OCI-M2 (cell line): ENCODE data around the gene MVD.

Source experiments
- DNase-seq: peaks from one replicate; lab custom pipeline; 2025; ENCODE audit not compliant: unreplicated experiment; lab: John Stamatoyannopoulos, UW

Gene MVD

DNA sequence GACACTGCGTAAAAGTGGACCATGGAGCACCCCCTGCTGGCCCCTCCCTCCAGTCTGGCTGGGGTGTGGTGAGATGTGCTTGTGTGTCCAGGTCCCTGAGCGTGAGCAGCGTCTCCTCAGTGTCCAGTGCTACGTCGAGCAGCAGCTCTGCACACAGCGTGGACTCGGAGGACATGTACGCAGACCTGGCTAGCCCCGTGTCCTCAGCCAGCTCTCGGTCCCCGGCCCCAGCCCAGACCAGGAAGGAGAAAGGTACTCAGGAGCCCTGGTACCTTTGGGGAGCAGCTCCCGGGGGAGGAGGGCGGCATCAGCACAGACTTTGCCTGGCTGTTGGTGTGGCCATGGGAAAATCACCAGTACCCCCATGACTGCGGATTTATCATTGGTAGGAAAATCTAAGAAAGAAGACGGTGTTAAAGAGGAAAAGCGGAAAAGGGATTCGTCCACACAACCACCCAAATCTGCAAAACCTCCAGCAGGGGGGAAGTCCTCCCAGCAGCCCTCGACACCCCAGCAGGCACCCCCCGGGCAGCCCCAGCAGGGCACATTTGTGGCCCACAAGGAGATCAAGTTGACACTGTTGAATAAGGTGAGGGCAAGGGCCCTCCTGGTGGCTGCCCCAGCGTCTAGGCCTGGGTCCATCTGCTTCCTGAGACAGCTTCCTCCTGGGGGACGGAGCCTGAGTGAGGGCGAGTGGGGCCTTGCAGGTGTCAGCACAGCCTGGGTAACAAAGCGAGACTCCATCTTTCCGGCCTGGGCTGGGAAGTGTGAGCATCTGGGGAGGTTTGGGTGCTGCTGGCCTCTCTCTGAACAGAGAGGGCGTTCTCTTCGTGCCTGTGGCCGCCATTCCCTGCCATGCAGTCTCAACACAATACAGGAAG is 35.1 kb downstream of the MVD start:
- no peak for DNase-seq

DNA sequence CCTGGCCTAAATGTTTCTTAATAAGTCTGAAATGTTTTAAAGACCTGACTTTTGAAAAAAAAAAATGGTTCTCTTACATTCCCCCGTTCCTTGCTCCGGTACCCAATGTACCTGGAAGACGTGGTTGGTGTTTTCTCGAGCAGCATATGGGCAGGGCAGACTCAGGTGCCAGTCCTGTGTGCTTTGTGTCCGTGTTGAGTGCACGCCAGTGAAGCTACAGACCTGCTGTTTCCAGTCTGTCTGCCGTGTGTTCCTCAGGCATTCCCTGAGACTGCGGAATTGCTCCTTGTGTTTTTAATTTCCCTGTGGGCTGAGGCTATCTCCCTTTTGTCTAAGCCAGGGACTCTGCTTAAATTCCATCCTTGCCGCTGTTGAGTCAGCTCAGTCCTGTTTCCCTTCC is 36.2 kb downstream of the MVD start:
- no peak for DNase-seq

DNA sequence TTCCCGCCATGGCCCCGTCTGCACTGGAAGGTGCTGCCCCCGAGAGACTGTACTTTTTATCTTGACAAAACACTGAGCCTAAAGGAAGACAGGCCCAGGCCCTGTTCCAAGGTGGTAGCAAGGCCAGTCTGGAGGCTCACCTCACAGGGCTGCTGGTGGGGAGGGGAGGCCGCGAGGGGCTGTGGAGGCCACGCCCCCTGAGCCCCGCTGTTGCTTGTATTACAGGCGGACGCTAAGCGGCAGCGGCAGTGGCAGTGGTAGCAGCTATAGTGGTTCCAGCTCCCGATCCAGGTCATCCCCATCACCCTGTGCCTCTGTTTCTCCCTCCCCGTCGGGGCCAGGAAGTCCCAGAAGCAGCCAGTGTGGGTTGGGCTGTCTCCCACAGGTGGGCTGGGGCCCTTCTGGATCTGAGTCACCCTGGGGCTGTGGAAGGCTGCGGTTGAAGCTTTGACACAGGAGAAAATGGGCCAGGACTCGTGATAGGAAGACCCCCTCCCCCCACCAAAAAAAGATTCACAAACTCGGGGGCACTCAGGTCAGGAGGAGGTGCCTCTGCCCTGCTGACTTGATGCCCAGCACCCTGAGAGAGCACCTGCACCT is 37.8 kb downstream of the MVD start:
- DNase-seq, result no peak

DNA sequence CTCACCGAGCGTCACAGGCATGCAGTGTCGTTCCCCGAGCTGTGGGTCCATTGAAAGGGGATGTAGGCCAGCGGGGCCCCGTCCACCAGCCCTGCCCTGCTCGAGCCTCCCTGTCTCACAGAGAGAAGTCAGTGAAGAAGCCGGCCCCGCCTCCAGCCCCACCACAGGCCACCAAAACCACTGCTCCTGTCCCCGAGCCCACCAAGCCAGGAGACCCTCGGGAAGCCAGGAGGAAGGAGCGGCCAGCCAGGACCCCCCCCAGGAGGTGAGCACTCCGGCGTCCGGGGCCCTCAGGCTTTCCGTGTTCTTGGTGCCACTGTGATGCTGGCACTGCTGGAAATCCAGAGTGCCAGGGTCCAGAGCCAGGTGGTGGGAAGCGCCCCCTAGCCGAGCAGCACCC is 38.4 kb downstream of the MVD start:
- no peak for DNase-seq

DNA sequence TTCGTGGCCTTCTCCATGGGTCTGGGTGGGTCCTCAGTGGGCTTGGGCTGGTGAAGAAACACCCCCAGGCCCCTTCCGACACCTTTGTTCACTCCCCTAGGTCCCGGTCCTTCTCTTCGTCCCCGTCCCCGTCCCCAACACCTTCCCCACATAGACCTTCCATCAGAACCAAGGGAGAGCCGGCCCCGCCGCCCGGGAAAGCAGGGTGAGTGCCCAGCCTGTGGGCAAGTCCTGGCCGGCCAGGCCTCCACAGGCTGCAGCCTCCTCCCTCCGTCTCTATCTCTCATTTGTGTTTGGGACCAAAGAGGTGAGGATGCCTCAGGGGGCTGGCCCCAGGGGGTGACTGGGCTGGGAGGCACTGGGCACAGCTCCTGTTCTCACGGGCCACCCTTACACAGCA is 39.0 kb downstream of the MVD start:
- no peak for DNase-seq

DNA sequence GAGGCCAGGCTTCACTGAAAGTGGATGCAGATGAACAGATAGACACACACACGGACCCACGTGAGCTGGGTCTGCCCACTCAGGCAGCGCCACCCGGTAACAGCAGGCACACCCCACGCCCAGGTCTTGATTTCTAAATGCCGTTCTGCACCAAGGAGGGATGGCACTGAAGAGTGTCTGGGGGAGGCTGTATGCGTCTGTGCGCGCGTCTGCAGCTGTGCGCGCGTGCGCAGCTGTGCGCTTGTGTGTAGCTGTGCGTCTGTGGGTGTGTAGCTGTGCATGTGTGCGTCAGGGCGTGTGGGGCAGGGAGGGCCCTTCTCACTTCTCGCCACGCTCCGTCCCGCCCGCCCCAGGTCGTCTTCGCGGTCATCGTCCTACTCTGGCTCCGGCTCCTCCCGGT is 40.0 kb downstream of the MVD start:
- no peak for DNase-seq

DNA sequence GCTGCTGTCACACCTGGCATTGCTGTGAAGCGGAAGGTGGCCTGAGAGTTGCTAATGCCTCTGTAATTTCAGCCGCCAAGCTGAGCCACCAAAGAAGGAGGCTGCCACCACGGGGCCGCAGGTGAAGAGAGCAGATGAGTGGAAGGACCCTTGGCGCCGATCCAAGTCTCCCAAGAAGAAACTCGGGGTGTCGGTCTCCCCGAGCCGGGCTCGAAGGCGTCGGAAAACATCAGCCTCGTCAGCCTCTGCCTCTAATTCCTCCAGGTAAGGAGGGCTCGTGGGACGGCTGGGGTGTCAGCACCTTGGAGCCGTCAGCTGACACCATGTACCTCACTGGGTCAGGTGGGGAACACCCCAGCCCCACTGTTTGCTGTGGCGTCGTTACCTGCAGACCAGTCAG is 40.8 kb downstream of the MVD start:
- no peak for DNase-seq

DNA sequence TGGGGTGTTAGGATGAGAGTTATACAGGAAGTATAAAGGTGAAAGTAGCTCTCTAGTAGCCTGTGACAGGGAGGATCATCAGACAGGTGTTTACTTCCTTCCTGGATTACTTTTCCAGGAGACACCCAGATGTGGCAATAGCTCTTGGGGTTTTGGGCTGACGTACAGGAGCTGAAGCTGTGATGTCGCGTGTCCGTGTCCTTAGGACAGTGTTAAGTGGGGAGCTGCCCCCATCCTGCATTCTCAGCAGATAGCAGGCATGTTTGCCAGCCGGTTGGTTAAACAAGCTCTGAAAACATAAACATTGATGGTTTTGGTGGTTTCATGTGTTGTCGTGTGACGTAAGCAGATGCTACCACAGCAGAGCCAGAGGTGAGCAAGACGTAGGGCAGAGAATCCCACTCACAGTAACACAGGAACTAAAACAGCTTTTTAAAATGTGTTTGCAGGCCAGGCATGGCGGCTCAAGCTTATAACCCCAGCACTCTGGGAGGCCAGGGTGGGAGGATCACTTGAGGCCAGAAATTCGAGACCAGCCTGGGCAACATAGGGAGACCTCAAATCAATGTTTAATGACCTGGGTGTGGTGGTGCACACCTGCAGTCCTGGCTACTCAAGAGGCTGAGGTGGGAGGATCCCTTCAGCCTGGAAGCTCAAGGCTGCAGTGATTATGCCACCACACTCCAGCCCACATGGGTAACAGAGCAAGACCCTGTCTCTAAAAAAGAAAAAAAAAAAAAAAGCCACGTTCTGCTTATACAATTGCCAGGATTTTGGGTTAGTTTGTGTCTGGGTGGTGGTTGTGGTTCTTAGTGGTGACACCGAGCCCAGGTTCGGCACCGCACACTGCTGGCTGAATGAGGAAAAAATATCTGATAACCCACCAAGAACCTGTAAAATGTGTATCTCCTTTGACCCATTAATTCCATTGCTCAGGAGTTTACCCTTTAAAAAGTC is 42.8 kb downstream of the MVD start:
- no peak for DNase-seq

DNA sequence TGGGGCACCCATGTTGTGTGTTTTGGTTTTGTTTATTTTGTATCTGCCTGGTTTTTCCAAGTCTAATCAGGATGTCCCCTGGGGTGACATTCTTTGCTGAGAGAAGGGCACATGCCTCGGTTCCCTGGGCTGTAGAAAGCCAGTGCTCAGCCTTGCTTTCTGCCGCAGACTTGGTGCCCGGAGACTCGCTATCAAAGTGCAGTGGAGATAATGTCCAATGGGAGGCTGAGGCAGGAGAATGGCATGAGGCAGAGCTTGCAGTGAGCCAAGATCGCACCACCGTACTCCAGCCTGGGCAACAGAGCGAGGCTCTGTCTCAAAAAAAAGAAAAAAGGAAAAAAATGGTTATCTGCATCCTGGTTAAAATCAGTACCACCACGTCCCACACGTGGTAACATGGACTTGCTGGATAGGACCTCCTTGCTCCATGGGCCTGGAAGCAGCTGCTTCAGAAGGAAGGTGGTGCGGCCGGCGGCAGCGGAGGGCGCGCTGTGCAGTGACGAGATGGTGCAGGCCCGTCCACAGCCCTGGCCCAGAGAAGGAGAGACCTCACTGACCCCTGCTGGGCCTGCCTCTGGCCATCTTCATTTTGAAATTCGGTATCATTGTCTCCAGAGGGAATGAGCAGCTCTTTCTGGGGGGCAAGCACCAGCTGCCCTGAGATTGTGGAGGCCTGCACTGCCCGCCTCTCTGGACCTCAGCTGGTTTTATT is 43.8 kb downstream of the MVD start:
- DNase-seq, result no peak

DNA sequence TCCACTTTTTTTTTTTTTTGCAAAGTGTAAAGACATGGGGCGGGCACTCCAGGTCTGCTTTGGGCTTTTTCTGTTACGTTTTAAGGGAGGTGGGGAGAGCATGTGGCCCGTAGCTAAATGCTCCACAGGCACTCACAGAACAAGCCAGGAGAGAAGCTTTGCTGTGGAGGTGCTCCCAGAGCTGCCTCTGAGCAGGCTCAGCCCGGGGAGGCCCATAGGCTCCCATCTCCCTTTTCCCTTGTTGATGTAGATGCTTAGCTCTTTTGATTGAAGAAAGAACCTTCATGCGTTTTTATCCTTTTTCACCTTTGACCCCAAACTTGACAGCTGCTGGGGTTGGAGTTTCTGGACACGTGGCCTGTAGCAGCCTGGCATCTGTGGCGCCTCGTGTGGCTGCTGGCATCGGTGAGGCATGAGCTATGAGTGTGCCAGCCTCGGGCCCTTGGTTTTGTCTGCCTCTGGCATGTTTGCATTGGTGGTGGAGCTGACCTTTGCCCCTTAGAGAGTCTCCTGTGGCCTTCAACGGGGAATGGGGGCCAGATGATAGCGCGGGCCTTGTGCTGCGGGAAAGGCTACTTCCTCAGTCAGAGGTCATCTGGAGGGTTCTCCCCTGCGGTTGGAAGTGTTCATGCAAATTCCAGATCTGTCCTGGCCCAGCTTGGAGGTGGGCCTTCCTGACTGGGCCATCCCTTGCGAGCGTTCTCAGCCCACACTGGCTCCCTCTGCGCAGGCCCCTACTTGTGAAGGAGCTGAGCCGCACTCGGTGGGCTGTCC is 44.5 kb downstream of the MVD start:
- no peak for DNase-seq

DNA sequence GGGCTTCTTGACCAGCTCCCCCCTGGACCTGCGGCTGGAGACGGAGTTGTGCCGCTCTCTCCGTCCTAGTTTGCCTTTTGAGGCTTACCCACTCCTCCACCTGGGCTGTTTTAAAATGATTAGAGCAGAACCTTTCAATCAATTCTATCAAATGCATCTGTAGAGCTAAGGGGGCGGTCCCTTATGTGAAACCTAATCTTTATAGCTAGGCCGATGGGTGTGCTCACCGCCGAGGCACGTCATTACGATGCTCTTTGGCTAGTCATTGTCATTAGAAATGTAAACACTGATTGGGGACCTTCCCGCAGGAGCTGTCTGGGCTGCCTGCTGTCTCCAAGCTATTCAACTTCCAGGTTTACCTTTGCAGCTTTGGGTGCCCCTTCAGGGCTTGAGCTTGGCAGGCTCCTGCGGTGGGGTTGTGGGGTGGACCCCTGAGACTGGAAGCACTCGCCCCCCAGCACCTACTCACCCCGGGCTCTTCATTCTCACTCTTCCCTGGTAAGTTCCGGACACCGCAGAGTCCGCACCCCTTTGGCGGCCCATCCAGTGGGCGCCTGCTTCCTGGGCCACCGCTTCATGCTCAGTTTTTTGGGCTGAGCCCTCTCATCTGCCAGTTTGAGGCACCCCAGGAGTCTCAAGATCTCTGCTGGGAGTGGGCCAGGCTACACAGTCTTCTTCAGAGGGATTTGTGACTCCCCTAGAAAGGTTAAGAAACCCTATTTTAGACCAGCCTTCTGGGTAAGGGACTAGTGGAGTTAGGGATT is 45.4 kb downstream of the MVD start:
- DNase-seq, result no peak

DNA sequence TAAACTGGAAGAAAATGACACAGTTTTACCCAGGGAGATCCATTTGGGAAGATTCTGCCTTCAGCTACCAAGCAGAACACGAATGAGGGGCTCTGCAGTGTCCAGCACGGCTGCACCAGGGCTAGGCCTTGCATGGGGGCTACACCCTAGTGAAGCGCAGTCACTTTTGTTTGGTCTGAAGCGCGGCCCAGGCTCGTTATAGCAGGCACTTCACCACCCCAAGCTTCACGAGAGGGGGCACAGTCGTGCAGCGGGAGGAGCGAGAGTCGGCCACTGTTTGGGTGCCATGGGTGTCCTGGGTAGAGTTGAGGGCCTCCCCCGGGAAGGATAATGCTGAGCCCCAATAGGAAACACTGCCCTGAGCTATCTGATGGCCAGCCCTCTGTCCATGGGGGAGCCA is 46.2 kb downstream of the MVD start:
- DNase-seq, result no peak

DNA sequence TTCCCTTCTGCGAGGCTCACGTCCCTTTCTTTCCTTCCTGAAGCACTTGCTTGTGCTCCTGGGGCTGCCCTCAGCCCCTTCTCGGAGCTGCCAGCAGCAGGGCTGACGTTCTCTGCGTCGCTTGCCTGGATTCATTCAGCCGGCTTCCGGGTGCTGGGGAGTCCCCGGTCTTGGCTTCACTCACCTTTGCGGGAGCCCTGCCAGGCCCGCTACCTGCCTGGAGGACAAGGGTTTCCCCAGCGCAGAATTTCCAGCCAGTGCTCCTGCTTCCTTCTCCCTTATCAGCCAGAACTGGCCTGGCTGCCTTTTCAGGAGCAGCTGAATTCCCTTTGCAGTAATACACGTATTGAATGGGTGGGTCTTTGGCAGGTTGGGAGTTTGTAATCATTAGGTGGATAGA is 46.6 kb downstream of the MVD start:
- DNase-seq, result no peak

DNA sequence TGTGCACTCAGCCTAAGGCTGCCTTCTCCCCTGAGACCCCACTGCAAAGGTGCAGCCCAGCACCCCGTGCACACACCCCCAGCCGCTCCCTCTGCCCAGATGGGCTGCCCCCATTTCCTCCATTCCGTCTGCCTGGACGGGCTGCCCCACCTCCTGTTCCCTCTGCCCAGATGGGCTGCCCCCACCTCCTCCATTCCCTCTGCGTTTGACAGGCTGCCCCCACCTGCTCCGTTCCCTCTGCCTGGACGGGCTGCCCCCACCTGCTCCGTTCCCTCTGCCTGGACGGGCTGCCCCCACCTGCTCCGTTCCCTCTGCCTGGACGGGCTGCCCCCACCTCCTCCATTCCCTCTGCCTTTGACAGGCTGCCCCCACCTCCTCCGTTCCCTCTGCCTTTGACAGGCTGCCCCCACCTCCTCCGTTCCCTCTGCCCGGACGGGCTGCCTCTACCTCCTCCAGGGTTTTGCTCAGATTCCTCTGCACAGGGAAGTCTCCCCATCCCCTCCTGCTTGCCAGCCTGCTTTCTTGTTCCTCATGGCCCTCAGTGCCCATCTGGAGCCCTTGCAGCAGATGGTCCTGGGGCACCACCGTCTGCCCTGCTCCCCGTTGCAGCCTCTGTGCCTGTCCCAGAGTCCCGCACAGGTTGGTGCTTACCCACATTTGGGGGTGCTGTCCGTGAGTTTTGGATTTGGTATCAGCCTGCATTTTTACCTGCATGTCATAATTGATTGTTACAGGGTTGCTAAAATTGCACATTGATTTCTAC is 47.9 kb downstream of the MVD start:
- DNase-seq, result no peak

DNA sequence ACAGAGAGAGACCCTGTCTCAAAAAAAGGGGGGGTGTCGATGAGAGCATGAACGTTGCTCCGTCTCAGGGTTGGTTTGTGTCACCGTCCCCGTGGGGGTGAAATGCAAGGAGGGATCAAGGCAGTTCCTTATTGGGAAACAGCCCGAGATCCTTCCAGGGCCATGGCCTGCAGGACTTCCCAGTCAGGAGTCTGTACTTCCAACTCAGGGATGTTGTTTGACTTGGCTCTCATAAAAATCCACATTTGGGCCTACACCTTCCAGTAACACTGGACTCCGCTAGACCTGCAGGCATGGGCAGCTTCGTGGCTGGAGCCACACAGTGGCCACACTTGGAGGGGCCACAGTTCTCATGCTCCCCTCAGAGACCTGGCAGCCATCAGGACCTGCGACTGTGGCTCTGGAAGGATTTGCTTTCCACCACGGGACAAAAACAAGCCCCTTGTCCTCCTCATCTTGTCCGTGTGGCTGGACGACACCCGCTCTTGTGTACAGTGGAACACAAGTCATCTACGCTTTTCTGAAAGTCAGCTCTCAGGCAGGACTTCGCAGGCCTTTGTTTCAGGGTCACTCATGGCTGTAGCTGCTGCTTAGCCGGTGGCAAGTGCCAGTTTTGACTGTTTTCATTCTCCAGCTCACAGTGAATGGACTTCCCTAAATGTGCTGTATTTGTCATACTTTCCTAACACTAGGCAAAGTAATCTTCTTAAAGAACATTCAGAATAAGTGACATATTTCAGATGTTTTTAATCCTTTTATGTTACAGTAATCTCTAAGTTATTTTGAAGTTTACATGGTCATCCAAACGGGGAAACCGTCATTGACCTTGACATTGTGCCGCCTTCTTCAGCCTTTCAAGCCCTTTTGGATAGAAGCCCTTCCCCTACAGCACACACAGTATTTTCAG is 48.7 kb downstream of the MVD start:
- no peak for DNase-seq

DNA sequence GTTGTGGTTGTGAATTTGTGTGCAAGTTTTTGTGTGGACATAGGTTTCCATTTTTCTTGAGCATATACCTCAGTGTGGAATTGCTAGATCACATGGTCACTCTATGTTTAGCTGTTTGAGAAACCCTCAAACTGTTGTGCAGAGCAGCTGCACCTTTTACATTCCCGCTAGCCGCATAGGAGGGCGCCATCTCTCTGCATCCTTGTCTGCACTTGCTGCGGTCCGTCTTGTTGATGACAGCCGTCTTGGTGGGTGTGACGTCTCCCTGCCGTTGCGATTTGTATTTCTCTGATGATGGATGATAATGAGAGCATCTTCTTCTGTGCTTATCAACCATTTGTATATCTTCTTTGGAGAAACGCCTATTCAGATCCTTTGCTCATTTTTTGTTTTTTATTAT is 49.6 kb downstream of the MVD start:
- DNase-seq, result no peak

DNA sequence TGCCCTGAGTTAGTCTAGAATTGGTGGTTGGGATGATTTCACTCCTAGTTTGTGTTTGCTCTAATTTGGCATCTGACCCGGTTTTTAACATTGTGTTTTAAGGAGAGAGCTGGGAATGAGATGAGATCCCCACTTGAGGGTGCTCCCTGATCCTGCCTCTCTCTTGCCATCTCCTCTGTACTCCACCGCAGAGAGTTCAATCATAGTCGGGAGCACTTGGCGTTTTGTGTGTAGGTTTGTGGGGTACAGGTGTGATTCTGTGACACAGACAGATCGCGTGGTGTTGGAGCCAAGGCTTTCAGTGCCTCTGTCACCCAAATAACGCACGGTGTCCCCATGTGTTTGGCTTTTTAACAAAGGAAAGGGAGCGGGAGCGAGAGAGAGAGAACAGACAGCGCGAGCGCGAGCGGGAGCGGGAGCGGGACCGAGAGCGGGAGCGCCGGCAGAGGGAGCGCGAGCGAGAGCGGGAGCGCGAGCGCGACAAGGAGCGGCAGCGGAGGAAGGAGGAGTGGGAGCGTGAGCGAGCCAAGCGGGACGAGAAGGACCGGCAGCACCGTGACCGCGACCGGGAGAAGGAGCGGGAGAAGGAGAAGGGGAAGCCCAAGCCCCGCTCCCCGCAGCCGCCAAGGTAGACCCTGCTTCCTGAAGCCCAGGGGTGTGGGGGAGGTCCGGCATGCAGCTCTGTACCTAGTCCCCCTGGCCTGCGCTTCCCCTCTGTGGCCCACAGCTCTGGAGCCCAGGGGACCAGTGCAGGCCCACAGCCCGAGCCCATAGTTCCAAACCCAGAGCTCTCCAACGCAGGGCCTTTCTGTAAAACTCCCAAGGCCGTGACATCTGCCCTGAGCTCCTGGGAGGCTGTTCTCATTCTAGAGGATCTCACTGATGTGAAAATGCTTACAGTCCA is 51.7 kb downstream of the MVD start:
- no peak for DNase-seq
